ENCODE measurements around the gene PRR5L.

PRR5L gene

GRCh38 chr11:36403661-36404060 lies 107.6 kb downstream of the PRR5L start:
- Mint-ChIP-seq H3K27ac (peak overlapping the region; percentile 76 to 96), H3K27me3 (no peaks in the 10 kb centered on the region), H3K4me3 (no peak overlapping the region), H3K36me3 (ENCODE audit: insufficient read depth) (peaks cover 89% of the 10 kb centered on the region), H3K4me1 (ENCODE audit: low read depth in 2 of 2) (peaks cover 46 to 76% of the 10 kb centered on the region in 2 donors), H3K9me3 (no peaks in the 10 kb centered on the region)
- DNase-seq (no peak), ATAC-seq (replicated peaks) (no peak)

- H3K27me3 Mint-ChIP-seq = no peaks in the 10 kb centered on the region
- no peaks in the 10 kb centered on the region for H3K9me3 Mint-ChIP-seq
- no peak overlapping the region for H3K4me3 Mint-ChIP-seq
- peaks cover 49 to 76% of the 10 kb centered on the region in 2 donors for H3K4me1 Mint-ChIP-seq (ENCODE audit: low read depth in 2 of 2)
- peak overlapping the region; percentile 20 to 96 for H3K27ac Mint-ChIP-seq
- ATAC-seq (replicated peaks) = no peak
- peaks cover 86% of the 10 kb centered on the region for H3K36me3 Mint-ChIP-seq (ENCODE audit: insufficient read depth)
- DNase-seq = no peak
Measured at GRCh38 chr11:36404831-36405230, 108.7 kb downstream of the PRR5L start.

DNA sequence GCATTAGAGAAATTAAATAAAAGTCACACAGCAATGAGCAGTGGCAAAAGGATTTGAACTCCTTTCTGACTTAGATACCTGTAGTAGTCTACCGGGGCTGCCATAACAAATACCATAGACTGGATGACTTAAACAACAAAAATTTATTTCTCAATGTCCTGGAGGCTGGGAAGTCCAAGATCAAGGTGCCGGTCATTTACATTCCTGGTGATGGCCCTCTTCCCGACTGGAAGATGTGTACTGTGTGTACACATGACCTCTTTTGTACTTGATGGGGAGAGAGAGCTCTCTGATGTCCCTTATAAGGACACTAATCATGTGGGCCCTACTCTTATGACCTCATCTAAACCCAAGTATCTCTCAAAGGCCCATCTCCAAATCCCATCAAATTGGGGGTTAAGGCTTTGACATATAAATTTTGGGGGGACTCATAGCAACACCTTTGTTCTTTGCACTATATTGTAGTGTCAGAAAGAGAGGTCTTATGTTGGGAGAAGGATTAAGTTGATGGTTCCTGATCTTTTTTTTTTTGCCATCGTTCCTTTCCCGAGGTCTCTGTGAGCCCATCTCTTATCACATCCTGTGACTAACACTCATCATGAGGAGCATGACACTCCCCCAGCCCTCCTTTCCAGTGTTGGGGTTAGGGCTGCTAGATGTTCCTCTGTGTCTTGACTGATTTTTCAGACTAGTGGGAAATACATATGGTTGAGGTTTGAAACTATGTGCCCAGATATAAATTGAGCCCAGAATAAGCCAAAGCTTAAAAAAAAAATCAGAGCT lies 109.7 kb downstream of the PRR5L start:
- no peaks in the 10 kb centered on the region for H3K9me3 Mint-ChIP-seq
- peak overlapping the region; percentile 96 for H3K27ac Mint-ChIP-seq
- peaks cover 51 to 76% of the 10 kb centered on the region in 2 donors for H3K4me1 Mint-ChIP-seq (ENCODE audit: low read depth in 2 of 2)
- H3K4me3 Mint-ChIP-seq = no peak overlapping the region
- DNase-seq (no peak), ATAC-seq (replicated peaks) (no peak)
- peaks cover 80% of the 10 kb centered on the region for H3K36me3 Mint-ChIP-seq (ENCODE audit: insufficient read depth)
- no peaks in the 10 kb centered on the region for H3K27me3 Mint-ChIP-seq

GRCh38 chr11:36407356-36407755 lies 111.3 kb downstream of the PRR5L start:
- peak overlapping the region in 1 of 2 donors; percentile 33 for H3K4me3 Mint-ChIP-seq
- no peak for DNase-seq
- peak overlapping the region; percentile 96 for H3K27ac Mint-ChIP-seq
- H3K4me1 Mint-ChIP-seq (ENCODE audit: low read depth in 2 of 2) = peaks cover 60 to 84% of the 10 kb centered on the region in 2 donors
- H3K27me3 Mint-ChIP-seq = no peaks in the 10 kb centered on the region
- no peaks in the 10 kb centered on the region for H3K9me3 Mint-ChIP-seq
- peaks cover 67% of the 10 kb centered on the region for H3K36me3 Mint-ChIP-seq (ENCODE audit: insufficient read depth)
- ATAC-seq (replicated peaks) = no peak

GRCh38 chr11:36408498-36409136 lies 112.5 kb downstream of the PRR5L start:
- H3K36me3 Mint-ChIP-seq (ENCODE audit: insufficient read depth) = peaks cover 63% of the 10 kb centered on the region

DNA sequence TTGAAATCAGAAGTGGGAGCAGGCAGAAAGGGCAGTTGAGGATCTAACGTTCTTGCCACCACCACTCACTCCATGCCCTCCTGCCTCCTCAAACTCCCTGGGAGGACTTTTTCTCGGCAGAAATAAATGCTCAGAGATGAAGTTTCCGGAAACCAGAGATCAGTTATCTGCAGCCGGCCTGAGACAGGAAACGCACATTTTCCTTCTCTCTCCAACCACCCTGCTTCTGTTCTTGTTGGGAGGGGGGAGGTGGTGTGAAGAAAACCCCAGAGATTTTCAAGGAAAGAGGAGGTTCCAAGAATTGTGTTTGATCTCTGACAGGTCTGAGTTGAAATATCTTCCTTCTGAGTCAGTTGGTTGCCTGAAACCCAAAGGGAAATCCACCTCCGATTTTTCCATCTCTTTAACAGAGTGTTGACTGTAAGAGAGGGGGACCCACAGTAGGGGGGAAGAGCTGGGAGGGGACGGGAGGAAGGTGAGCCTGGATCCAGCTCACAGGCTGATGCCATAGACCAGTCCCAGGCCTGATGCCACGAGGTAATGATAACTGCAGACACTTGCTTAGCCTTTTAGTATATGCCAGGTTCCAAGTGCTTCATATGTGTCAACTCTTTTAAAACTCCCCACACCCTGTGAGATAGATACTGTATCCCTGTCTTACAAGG lies 113.2 kb downstream of the PRR5L start:
- Mint-ChIP-seq H3K4me1 (ENCODE audit: low read depth in 2 of 2) (peaks cover 60 to 83% of the 10 kb centered on the region in 2 donors), H3K27me3 (no peaks in the 10 kb centered on the region), H3K4me3 (peak overlapping the region; percentile 75 to 80), H3K36me3 (ENCODE audit: insufficient read depth) (peaks cover 57% of the 10 kb centered on the region), H3K27ac (peak overlapping the region; percentile 96), H3K9me3 (no peaks in the 10 kb centered on the region)
- peak; percentile 43 for ATAC-seq (replicated peaks)
- no peak for DNase-seq

More at GRCh38 chr11:36408498-36409136, 112.5 kb downstream of the PRR5L start:
- Mint-ChIP-seq H3K4me1 (ENCODE audit: low read depth in 2 of 2) (peaks cover 63 to 87% of the 10 kb centered on the region in 2 donors), H3K27me3 (no peaks in the 10 kb centered on the region), H3K4me3 (peak overlapping the region; percentile 75 to 80), H3K9me3 (no peaks in the 10 kb centered on the region), H3K27ac (peak overlapping the region; percentile 96)
- DNase-seq (no peak), ATAC-seq (replicated peaks) (peak; percentile 49)

DNA sequence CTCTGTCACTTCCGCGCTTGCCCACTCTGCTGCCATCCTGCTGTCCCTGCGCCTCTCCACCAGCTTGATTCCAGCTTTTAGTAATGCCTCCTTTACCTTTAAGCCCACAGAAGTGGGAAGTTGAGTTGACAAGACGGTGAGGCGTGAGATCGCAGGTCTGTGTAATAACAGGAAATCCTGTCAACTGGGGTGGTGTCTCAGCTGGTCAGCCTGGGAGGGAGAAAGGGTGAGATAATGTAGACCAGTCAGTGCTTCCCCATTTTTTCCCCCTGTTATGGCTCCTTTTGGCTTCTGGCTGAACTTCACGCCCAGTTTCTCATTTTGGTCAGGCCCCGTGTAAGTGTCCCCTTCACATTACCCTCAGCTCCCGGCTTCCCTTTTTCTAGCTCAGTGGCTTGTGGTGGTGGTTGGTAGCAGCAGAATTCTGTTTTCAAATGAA lies 115.1 kb downstream of the PRR5L start:
- H3K27ac Mint-ChIP-seq = peak overlapping the region; percentile 96
- H3K4me1 Mint-ChIP-seq (ENCODE audit: low read depth in 2 of 2) = peaks cover 65 to 79% of the 10 kb centered on the region in 2 donors
- H3K4me3 Mint-ChIP-seq = peak overlapping the region; percentile 75 to 80
- peaks cover 41% of the 10 kb centered on the region for H3K36me3 Mint-ChIP-seq (ENCODE audit: insufficient read depth)
- DNase-seq (peak in 2 of 3 experiments; percentile 10 to 20), ATAC-seq (replicated peaks) (peak; percentile 72)
- no peaks in the 10 kb centered on the region for H3K27me3 Mint-ChIP-seq
- H3K9me3 Mint-ChIP-seq = no peaks in the 10 kb centered on the region

DNA sequence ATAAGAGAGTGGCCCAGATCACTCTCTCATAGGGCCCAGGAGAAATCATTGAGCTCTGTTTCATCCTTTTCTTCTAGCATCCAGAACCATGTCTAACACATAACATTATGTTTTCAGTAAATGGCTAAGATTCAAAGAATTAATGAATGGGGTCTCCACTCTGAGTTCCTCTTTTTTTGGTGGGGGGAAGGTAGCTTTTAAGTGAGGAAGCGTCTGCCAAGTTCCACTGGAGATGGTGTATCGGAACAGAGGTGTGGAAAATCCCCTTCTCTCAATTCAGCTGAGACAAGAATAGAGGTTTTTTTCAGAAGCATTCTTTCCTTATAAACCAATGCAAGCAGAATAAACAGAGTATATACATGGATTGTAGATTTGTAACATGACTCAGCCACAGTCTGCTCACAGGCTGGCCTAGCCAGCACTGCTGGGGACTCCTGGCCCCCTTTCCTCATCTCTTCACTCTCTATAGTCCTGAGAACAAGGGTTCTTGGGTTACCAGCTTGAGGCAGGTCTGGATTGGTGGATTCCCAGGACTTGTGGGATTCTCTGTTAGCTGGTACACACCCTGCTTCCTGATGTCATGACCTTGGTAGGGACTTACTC lies 116.8 kb downstream of the PRR5L start:
- no peak for ATAC-seq (replicated peaks)
- Mint-ChIP-seq H3K27me3 (no peaks in the 10 kb centered on the region), H3K27ac (peak overlapping the region; percentile 96), H3K36me3 (ENCODE audit: insufficient read depth) (peaks cover 44% of the 10 kb centered on the region), H3K4me3 (peak overlapping the region; percentile 54 to 80), H3K4me1 (ENCODE audit: low read depth in 2 of 2) (peaks cover 73 to 82% of the 10 kb centered on the region in 2 donors), H3K9me3 (no peaks in the 10 kb centered on the region)
- no peak for DNase-seq

DNA sequence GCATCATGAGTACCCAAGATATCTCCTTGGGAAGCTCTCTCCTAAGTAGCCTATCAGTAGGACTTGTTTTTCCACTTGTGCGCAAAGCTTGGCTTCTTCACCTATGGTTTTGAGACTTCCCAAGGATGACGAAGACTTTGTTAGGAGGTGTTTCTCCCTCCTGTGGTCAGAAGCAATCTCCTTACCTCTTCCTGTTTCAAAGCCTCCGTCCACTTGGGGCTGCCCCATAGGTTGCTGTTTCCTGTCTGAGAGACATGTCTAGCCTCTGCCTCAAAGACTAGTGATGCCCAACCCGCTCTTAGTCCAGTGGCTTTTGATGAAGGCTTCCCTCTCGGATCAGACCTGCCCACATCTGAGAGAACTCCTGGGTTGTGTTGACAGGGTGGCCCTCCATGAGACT lies 121.1 kb downstream of the PRR5L start:
- Mint-ChIP-seq H3K36me3 (ENCODE audit: insufficient read depth) (peaks cover 56% of the 10 kb centered on the region), H3K27ac (peak overlapping the region; percentile 72 to 81), H3K4me1 (ENCODE audit: low read depth in 2 of 2) (peaks cover 66 to 78% of the 10 kb centered on the region in 2 donors), H3K4me3 (peak overlapping the region; percentile 41 to 54), H3K9me3 (no peaks in the 10 kb centered on the region), H3K27me3 (no peaks in the 10 kb centered on the region)
- ATAC-seq (replicated peaks) (no peak), DNase-seq (no peak)

DNA sequence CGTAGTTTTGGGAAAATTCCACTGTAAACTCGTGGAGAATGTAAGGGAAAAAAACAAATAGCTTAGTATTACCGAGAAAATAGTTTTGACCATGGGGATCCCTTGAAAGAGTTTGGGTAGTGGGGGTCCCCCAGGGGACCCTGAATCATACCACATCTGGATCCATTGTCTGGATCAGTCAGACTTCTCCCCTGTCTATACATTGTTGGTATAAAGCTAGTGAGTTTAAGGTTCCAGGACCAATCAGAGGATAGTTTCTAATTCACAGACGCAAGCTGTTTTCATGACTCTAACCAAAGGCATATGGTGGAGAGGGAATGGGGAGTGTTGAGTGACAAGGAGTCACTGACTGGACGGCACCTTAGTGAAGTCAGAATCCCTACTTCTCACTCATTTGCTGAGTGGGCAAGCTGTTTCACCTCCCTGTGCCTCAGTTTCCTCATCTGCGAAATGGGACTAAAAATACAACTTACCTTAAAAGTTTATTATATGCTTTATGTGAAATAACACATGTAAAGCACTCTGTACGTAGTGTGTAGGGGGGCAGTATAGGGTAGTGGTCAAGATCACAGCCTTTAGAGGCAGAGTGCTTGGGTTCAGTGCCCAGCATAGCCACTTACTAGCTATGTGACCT lies 123.8 kb downstream of the PRR5L start:
- ATAC-seq (replicated peaks) = no peak
- Mint-ChIP-seq H3K27me3 (no peaks in the 10 kb centered on the region), H3K36me3 (ENCODE audit: insufficient read depth) (peaks cover 61% of the 10 kb centered on the region), H3K9me3 (no peaks in the 10 kb centered on the region), H3K4me1 (ENCODE audit: low read depth in 2 of 2) (peaks cover 75 to 86% of the 10 kb centered on the region in 2 donors), H3K4me3 (peak overlapping the region; percentile 19 to 77), H3K27ac (peak overlapping the region; percentile 93 to 96)
- DNase-seq = no peak

DNA sequence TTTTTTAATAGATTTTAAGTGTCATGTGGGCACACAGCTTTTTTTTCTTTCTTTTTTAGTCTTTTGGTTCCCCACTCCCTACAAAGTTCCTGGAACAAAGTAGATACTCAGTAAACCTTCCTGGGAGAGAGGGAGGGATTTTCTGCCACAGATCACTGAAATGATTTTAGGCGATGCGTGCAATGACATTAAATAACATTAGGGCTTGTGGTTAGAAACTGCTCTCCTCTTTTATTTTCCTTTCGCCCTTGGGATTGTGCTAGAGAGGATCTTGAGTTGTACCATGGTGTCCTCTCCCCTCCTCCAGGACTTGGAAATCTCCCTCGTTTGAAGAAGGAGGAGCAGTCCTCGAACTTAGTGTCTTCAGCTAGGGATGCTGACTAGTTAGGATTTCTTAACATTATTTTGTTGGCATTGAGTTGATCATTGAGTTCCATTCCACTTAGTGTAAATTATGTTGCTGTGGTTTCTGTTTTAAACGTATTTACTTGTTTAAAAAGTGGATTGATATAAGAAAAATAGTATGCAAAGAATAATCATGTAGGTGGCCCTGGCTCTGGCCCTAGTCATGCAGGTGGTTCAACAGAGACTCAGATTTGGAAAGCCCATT lies 125.6 kb downstream of the PRR5L start:
- Mint-ChIP-seq H3K27ac (peak overlapping the region; percentile 93 to 96), H3K4me3 (peak overlapping the region; percentile 71 to 77), H3K27me3 (no peaks in the 10 kb centered on the region), H3K4me1 (ENCODE audit: low read depth in 2 of 2) (peaks cover 76 to 87% of the 10 kb centered on the region in 2 donors), H3K9me3 (no peaks in the 10 kb centered on the region), H3K36me3 (ENCODE audit: insufficient read depth) (peaks cover 70% of the 10 kb centered on the region)
- DNase-seq = no peak
- ATAC-seq (replicated peaks) = no peak

GRCh38 chr11:36425561-36426081 lies 129.5 kb downstream of the PRR5L start:
- H3K4me1 Mint-ChIP-seq (ENCODE audit: low read depth in 2 of 2) = peaks cover 66 to 79% of the 10 kb centered on the region in 2 donors
- no peaks in the 10 kb centered on the region for H3K9me3 Mint-ChIP-seq
- peak overlapping the region; percentile 61 to 62 for H3K4me3 Mint-ChIP-seq
- H3K36me3 Mint-ChIP-seq (ENCODE audit: insufficient read depth) = peaks cover 67% of the 10 kb centered on the region
- no peaks in the 10 kb centered on the region for H3K27me3 Mint-ChIP-seq
- ATAC-seq (replicated peaks) (no peak), DNase-seq (no peak)
- H3K27ac Mint-ChIP-seq = peak overlapping the region; percentile 91

Data from effector memory CD8-positive, alpha-beta T cell (primary cell).